ENCODE results near the gene STAG3. TPM values are rescaled to one million over a fixed set of nuclear protein-coding genes. Genes with fewer than 3 reads are reported as not detected.
"Not testable (repeated sequence)": the region's sequence is repeated elsewhere in the genome, so short reads cannot be mapped to it uniquely, and the experiment has no call there.

Gene STAG3
- total RNA-seq, 1 donor from 2014 or later: 42.4 TPM

GRCh38 chr7:100173806-100174495 is 3.8 kb upstream of the STAG3 start:
- no peak overlapping the region for H3K4me3 Mint-ChIP-seq
- TF ChIP-seq CTCF (IDR thresholded peaks at IDR 0.05): no peak
- DNase-seq (no peak), ATAC-seq (ENCODE audit: low read depth) (no peak)
- no peak overlapping the region for H3K27ac Mint-ChIP-seq
- ChIA-PET CTCF (no interaction called here), POLR2A (no interaction called here)
- peaks cover 16% of the 10 kb centered on the region for H3K27me3 Mint-ChIP-seq
- intact Hi-C loops (cut with micrococcal nuclease): no loop called here
- H3K4me1 Mint-ChIP-seq: peaks cover 26% of the 10 kb centered on the region
- no peaks in the 10 kb centered on the region for H3K9me3 Mint-ChIP-seq
- no peaks in the 10 kb centered on the region for H3K36me3 Mint-ChIP-seq (ENCODE audit: low read depth)

GRCh38 chr7:100174582-100174981 is 3.1 kb upstream of the STAG3 start:
- Mint-ChIP-seq H3K4me1 (peaks cover 24% of the 10 kb centered on the region), H3K36me3 (ENCODE audit: low read depth) (no peaks in the 10 kb centered on the region), H3K9me3 (no peaks in the 10 kb centered on the region), H3K4me3 (no peak overlapping the region), H3K27ac (no peak overlapping the region), H3K27me3 (peaks cover 14% of the 10 kb centered on the region)
- no peak for ATAC-seq (ENCODE audit: low read depth)
- DNase-seq: no peak
- intact Hi-C loops (cut with micrococcal nuclease): no loop called here
- ChIA-PET POLR2A (no interaction called here), CTCF (no interaction called here)
- TF ChIP-seq CTCF (IDR thresholded peaks at IDR 0.05): no peak

- Mint-ChIP-seq H3K27ac (no peak overlapping the region), H3K27me3 (peaks cover 12% of the 10 kb centered on the region), H3K9me3 (no peaks in the 10 kb centered on the region), H3K4me3 (peak overlapping the region; percentile 60), H3K36me3 (ENCODE audit: low read depth) (no peaks in the 10 kb centered on the region), H3K4me1 (peaks cover 24% of the 10 kb centered on the region)
- no peak for TF ChIP-seq CTCF (IDR thresholded peaks at IDR 0.05)
- intact Hi-C loops (cut with micrococcal nuclease): loop anchor here (5.0 kb wide), 1 partner anchor 37 kb away; no protein-coding TSS in a partner anchor
- ATAC-seq (ENCODE audit: low read depth) (no peak), DNase-seq (no peak)
- CTCF ChIA-PET: interaction anchor here (0.7 kb wide), 1 partner anchor 14 kb away, joined by 3 read pairs; no protein-coding TSS in a partner anchor
- POLR2A ChIA-PET: interaction anchor here (0.6 to 1.1 kb wide), 3 partner anchors 17 to 254 kb away, joined by 3 to 5 read pairs (median 4); partner anchors contain the start of genes TRAPPC14 and ZCWPW1
Observed at GRCh38 chr7:100175296-100175935, 2.3 kb upstream of the STAG3 start.

- no peaks in the 10 kb centered on the region for H3K36me3 Mint-ChIP-seq (ENCODE audit: low read depth)
- peaks cover 7% of the 10 kb centered on the region for H3K27me3 Mint-ChIP-seq
- intact Hi-C loops (cut with micrococcal nuclease): loop anchor here (1.0 to 5.0 kb wide), 5 partner anchors 14 to 49 kb away; partner anchors contain the start of genes LAMTOR4 and TRAPPC14
- H3K9me3 Mint-ChIP-seq: no peaks in the 10 kb centered on the region
- ChIA-PET CTCF (interaction anchor here (0.9 to 1.7 kb wide), 2 partner anchors 14 to 44 kb away, joined by 3 to 6 read pairs; no protein-coding TSS in a partner anchor), POLR2A (interaction anchor here (0.5 to 3.7 kb wide), 15 partner anchors 8 to 253 kb away, joined by 3 to 31 read pairs (median 5); partner anchors contain the start of genes GAL3ST4, LAMTOR4, MBLAC1 and MEPCE)
- no peak for DNase-seq
- H3K27ac Mint-ChIP-seq: peak overlapping the region; percentile 41
- H3K4me1 Mint-ChIP-seq: peaks cover 24% of the 10 kb centered on the region
- peak overlapping the region; percentile 84 for H3K4me3 Mint-ChIP-seq
- TF ChIP-seq CTCF (IDR thresholded peaks at IDR 0.05): no peak
- no peak for ATAC-seq (ENCODE audit: low read depth)
Observed at GRCh38 chr7:100176096-100177044, 1.3 kb upstream of the STAG3 start.

- H3K4me3 Mint-ChIP-seq; DNase-seq; CTCF ChIA-PET; H3K27ac Mint-ChIP-seq; H3K9me3 Mint-ChIP-seq; H3K27me3 Mint-ChIP-seq; ATAC-seq (ENCODE audit: low read depth); H3K36me3 Mint-ChIP-seq (ENCODE audit: low read depth); intact Hi-C loops (cut with micrococcal nuclease): not testable (repeated sequence)
- H3K4me1 Mint-ChIP-seq: peaks cover 21% of the 10 kb centered on the region
- POLR2A ChIA-PET: interaction anchor here (1.3 kb wide), 1 partner anchor 48 kb away, joined by 5 read pairs; no protein-coding TSS in a partner anchor
Observed at GRCh38 chr7:100180084-100180483, 2.4 kb downstream of the STAG3 start.

GRCh38 chr7:100182616-100183015 is 4.9 kb downstream of the STAG3 start:
- POLR2A ChIA-PET; CTCF ChIA-PET; H3K4me3 Mint-ChIP-seq; H3K27ac Mint-ChIP-seq; ATAC-seq (ENCODE audit: low read depth); H3K9me3 Mint-ChIP-seq; DNase-seq; intact Hi-C loops (cut with micrococcal nuclease); H3K27me3 Mint-ChIP-seq; H3K36me3 Mint-ChIP-seq (ENCODE audit: low read depth); H3K4me1 Mint-ChIP-seq: not testable (repeated sequence)

- H3K36me3 Mint-ChIP-seq (ENCODE audit: low read depth); H3K4me3 Mint-ChIP-seq; H3K9me3 Mint-ChIP-seq; H3K4me1 Mint-ChIP-seq; CTCF ChIA-PET; ATAC-seq (ENCODE audit: low read depth); DNase-seq; H3K27ac Mint-ChIP-seq; intact Hi-C loops (cut with micrococcal nuclease); POLR2A ChIA-PET; H3K27me3 Mint-ChIP-seq: not testable (repeated sequence)
Observed at GRCh38 chr7:100183090-100183489, 5.4 kb downstream of the STAG3 start.
